ENCODE results near the gene CFTR. TPM values are rescaled to one million over a fixed set of nuclear protein-coding genes. Genes with fewer than 3 reads are reported as not detected.
"Not testable (repeated sequence)": the region's sequence is repeated elsewhere in the genome, so short reads cannot be mapped to it uniquely, and the experiment has no call there.

The CFTR gene
- total and polyA plus RNA-seq, 2 donors (not counting 1 experiment from before 2014, with no cell fraction given) = under 0.01 to 0.25 TPM

GRCh38 chr7:117705630-117706029 is 225.8 kb downstream of the CFTR start:
- TF ChIP-seq CTCF (conservative IDR thresholded peaks at IDR 0.05 in 1 of 2, IDR thresholded peaks at IDR 0.05 in 1 of 2; ENCODE audit: low read depth in 1 of 2, low read length in 2 of 2) = no peak
- TF ChIP-seq EZH2 (IDR thresholded peaks at IDR 0.05; ENCODE audit: low read length, missing control alignments) = no peak
- Histone ChIP-seq H3K27me3 (ENCODE audit: control insufficient read depth, insufficient read depth, low read length) (no peaks in the 10 kb centered on the region), H3K4me2 (ENCODE audit: extremely low read depth, insufficient read depth, low read length) (no peak overlapping the region), H3K27ac (ENCODE audit: insufficient read depth, low read length) (no peak overlapping the region), H3K4me1 (ENCODE audit: control insufficient read depth, extremely low read depth, insufficient read depth, low read length) (no peaks in the 10 kb centered on the region), H3K9me3 (ENCODE audit: control insufficient read depth, insufficient read depth, low read depth, low read length) (no peaks in the 10 kb centered on the region), H2AFZ (ENCODE audit: low read length) (no peak overlapping the region), H3K79me2 (ENCODE audit: control insufficient read depth, insufficient read depth, low read length) (no peaks in the 10 kb centered on the region), H3K4me3 (replicated peaks in 1 of 4; ENCODE audit: control extremely low read depth in 1 of 4, insufficient read depth in 1 of 4, low read depth in 3 of 4, low read length in 4 of 4) (no peak overlapping the region), H3K36me3 (ENCODE audit: control insufficient read depth, insufficient read depth, low read length) (no peaks in the 10 kb centered on the region), H3K9ac (ENCODE audit: insufficient read depth, low read length) (no peak overlapping the region), H4K20me1 (ENCODE audit: control insufficient read depth, extremely low read depth, insufficient read depth, low read length) (no peaks in the 10 kb centered on the region)
- DNase-seq (ENCODE audit: low read depth in 2 of 2) = no peak

- Histone ChIP-seq H4K20me1 (ENCODE audit: control insufficient read depth, extremely low read depth, insufficient read depth, low read length) (no peaks in the 10 kb centered on the region), H2AFZ (ENCODE audit: low read length) (no peak overlapping the region), H3K9me3 (ENCODE audit: control insufficient read depth, insufficient read depth, low read depth, low read length) (no peaks in the 10 kb centered on the region), H3K27ac (ENCODE audit: insufficient read depth, low read length) (no peak overlapping the region), H3K4me1 (ENCODE audit: control insufficient read depth, extremely low read depth, insufficient read depth, low read length) (no peaks in the 10 kb centered on the region), H3K4me3 (replicated peaks in 1 of 4; ENCODE audit: control extremely low read depth in 1 of 4, insufficient read depth in 1 of 4, low read depth in 3 of 4, low read length in 4 of 4) (no peak overlapping the region), H3K4me2 (ENCODE audit: extremely low read depth, insufficient read depth, low read length) (no peak overlapping the region), H3K36me3 (ENCODE audit: control insufficient read depth, insufficient read depth, low read length) (no peaks in the 10 kb centered on the region), H3K9ac (ENCODE audit: insufficient read depth, low read length) (no peak overlapping the region), H3K27me3 (ENCODE audit: control insufficient read depth, insufficient read depth, low read length) (no peaks in the 10 kb centered on the region), H3K79me2 (ENCODE audit: control insufficient read depth, insufficient read depth, low read length) (no peaks in the 10 kb centered on the region)
- TF ChIP-seq EZH2 (IDR thresholded peaks at IDR 0.05; ENCODE audit: low read length, missing control alignments) (no peak), CTCF (conservative IDR thresholded peaks at IDR 0.05 in 1 of 2, IDR thresholded peaks at IDR 0.05 in 1 of 2; ENCODE audit: low read depth in 1 of 2, low read length in 2 of 2) (no peak)
- no peak for DNase-seq (ENCODE audit: low read depth in 2 of 2)
Measured at GRCh38 chr7:117706210-117706609, 226.4 kb downstream of the CFTR start.

- Histone ChIP-seq H4K20me1 (ENCODE audit: control insufficient read depth, extremely low read depth, insufficient read depth, low read length) (no peaks in the 10 kb centered on the region), H3K9ac (ENCODE audit: insufficient read depth, low read length) (no peak overlapping the region), H3K36me3 (ENCODE audit: control insufficient read depth, insufficient read depth, low read length) (no peaks in the 10 kb centered on the region), H3K4me1 (ENCODE audit: control insufficient read depth, extremely low read depth, insufficient read depth, low read length) (no peaks in the 10 kb centered on the region), H3K9me3 (ENCODE audit: control insufficient read depth, insufficient read depth, low read depth, low read length) (no peaks in the 10 kb centered on the region), H3K79me2 (ENCODE audit: control insufficient read depth, insufficient read depth, low read length) (no peaks in the 10 kb centered on the region), H3K4me2 (ENCODE audit: extremely low read depth, insufficient read depth, low read length) (no peak overlapping the region), H2AFZ (ENCODE audit: low read length) (no peak overlapping the region), H3K27ac (ENCODE audit: insufficient read depth, low read length) (no peak overlapping the region), H3K4me3 (replicated peaks in 1 of 4; ENCODE audit: control extremely low read depth in 1 of 4, insufficient read depth in 1 of 4, low read depth in 3 of 4, low read length in 4 of 4) (no peak overlapping the region), H3K27me3 (ENCODE audit: control insufficient read depth, insufficient read depth, low read length) (no peaks in the 10 kb centered on the region)
- no peak for DNase-seq (ENCODE audit: low read depth in 2 of 2)
- no peak for TF ChIP-seq CTCF (conservative IDR thresholded peaks at IDR 0.05 in 1 of 2, IDR thresholded peaks at IDR 0.05 in 1 of 2; ENCODE audit: low read depth in 1 of 2, low read length in 2 of 2)
- no peak for TF ChIP-seq EZH2 (IDR thresholded peaks at IDR 0.05; ENCODE audit: low read length, missing control alignments)
Measured at GRCh38 chr7:117707080-117707479, 227.3 kb downstream of the CFTR start.

- H3K4me2 ChIP-seq (ENCODE audit: extremely low read depth, insufficient read depth, low read length); H2AFZ ChIP-seq (ENCODE audit: low read length); DNase-seq (ENCODE audit: low read depth in 2 of 2); H4K20me1 ChIP-seq (ENCODE audit: control insufficient read depth, extremely low read depth, insufficient read depth, low read length); H3K9me3 ChIP-seq (ENCODE audit: control insufficient read depth, insufficient read depth, low read depth, low read length); H3K27ac ChIP-seq (ENCODE audit: insufficient read depth, low read length); H3K36me3 ChIP-seq (ENCODE audit: control insufficient read depth, insufficient read depth, low read length); H3K27me3 ChIP-seq (ENCODE audit: control insufficient read depth, insufficient read depth, low read length); H3K4me3 ChIP-seq (replicated peaks in 1 of 4; ENCODE audit: control extremely low read depth in 1 of 4, insufficient read depth in 1 of 4, low read depth in 3 of 4, low read length in 4 of 4); H3K4me1 ChIP-seq (ENCODE audit: control insufficient read depth, extremely low read depth, insufficient read depth, low read length); H3K9ac ChIP-seq (ENCODE audit: insufficient read depth, low read length); H3K79me2 ChIP-seq (ENCODE audit: control insufficient read depth, insufficient read depth, low read length): not testable (repeated sequence)
Measured at GRCh38 chr7:117708173-117708572, 228.3 kb downstream of the CFTR start.

Measured in fibroblast of lung (primary cell).